Keratinocyte (primary cell): ENCODE measurements around the gene CFAP20DC.

Experiments
- CTCF ChIP-seq, 3 experiments: IDR thresholded peaks in 1 of 3; conservative IDR thresholded peaks in 1 of 3; optimal IDR thresholded peaks in 1 of 3; 2 replicates in 2 of 3; 3 replicates in 1 of 3; pipeline versions ENCODE3 to v1.5.1; 2011; ENCODE audit warnings: low read length in 3 of 3, mild to moderate bottlenecking in 3 of 3, moderate library complexity in 2 of 3, control low read depth in 1 of 3, inconsistent platforms in 1 of 3; ENCODE audit not compliant: insufficient read depth in 2 of 3; ENCODE audit errors: extremely low read depth in 1 of 3
- EZH2 ChIP-seq: IDR thresholded peaks from one replicate; pipeline ENCODE4 v1.6.1; 2012; ENCODE audit warnings: inconsistent platforms, mild to moderate bottlenecking, low read length, moderate library complexity

- no peak for TF ChIP-seq CTCF (optimal IDR thresholded peaks at IDR 0.05 in 1 of 3, IDR thresholded peaks at IDR 0.05 in 1 of 3, conservative IDR thresholded peaks at IDR 0.05 in 1 of 3; ENCODE audit: extremely low read depth in 1 of 3, insufficient read depth in 2 of 3, low read length in 3 of 3)
- TF ChIP-seq EZH2 = no peak
These were observed 85.8 kb downstream of the CFAP20DC start for GRCh38 chr3:58963928-58964503.
